ENCODE results near the gene FAM120B. TPM values are rescaled to one million over a fixed set of nuclear protein-coding genes. Genes with fewer than 3 reads are reported as not detected.

FAM120B gene
- total RNA-seq, 1 experiment from 2014 or later, result 16.7 TPM

DNA sequence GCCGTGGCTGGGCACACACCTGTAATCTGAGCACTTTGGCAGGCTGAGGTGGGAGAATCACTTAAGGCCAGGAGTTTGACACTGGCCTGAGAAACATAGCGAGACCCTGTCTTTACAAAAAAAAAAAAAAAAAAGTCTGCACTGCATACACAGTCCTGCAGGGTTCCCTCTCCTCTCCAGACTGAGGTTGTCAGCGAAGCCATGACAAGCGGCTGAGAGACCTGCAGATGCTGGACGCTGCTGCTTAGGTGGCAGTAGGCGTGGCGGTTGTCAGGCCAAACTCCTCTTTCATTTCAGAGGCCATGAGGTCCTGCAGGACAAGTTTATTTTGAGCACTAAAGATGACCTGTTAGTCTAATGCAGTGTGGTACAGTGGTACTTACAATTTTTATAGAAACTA lies 86.5 kb downstream of the FAM120B start:
- H3K79me1 ChIP-seq (ENCODE audit: insufficient read depth, low read depth, low read length, poor library complexity, severe bottlenecking), result no peaks in the 10 kb centered on the region
- H3K14ac ChIP-seq (ENCODE audit: insufficient read depth, low read length), result no peak overlapping the region
- H2BK12ac ChIP-seq (ENCODE audit: insufficient read length, low read depth, low read length), result no peak overlapping the region
- no peak overlapping the region for H3K18ac ChIP-seq (ENCODE audit: insufficient read length, low read depth, low read length)
- no peaks in the 10 kb centered on the region for H3K79me2 ChIP-seq (ENCODE audit: insufficient read depth, low read length)
- no peak overlapping the region for H3K23ac ChIP-seq (ENCODE audit: insufficient read length, low read depth, low read length)
- no peak overlapping the region for H3K4ac ChIP-seq (ENCODE audit: low read depth, low read length)
- no peak overlapping the region for H3K27ac Mint-ChIP-seq
- TF ChIP-seq, protein P1, sequence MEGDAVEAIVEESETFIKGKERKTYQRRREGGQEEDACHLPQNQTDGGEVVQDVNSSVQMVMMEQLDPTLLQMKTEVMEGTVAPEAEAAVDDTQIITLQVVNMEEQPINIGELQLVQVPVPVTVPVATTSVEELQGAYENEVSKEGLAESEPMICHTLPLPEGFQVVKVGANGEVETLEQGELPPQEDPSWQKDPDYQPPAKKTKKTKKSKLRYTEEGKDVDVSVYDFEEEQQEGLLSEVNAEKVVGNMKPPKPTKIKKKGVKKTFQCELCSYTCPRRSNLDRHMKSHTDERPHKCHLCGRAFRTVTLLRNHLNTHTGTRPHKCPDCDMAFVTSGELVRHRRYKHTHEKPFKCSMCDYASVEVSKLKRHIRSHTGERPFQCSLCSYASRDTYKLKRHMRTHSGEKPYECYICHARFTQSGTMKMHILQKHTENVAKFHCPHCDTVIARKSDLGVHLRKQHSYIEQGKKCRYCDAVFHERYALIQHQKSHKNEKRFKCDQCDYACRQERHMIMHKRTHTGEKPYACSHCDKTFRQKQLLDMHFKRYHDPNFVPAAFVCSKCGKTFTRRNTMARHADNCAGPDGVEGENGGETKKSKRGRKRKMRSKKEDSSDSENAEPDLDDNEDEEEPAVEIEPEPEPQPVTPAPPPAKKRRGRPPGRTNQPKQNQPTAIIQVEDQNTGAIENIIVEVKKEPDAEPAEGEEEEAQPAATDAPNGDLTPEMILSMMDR (conservative IDR thresholded peaks at IDR 0.05), result no peak
- H4K20me1 ChIP-seq (ENCODE audit: control insufficient read depth, insufficient read depth, insufficient read length), result no peaks in the 10 kb centered on the region
- no peaks in the 10 kb centered on the region for H3K4me1 Mint-ChIP-seq
- H4K8ac ChIP-seq (replicated peaks; ENCODE audit: insufficient read length, low read depth, low read length), result no peak overlapping the region
- no peak overlapping the region for H2BK120ac ChIP-seq (ENCODE audit: low read depth, low read length, poor library complexity, severe bottlenecking)
- H3K27me3 ChIP-seq (ENCODE audit: insufficient read depth, low read length), result no peaks in the 10 kb centered on the region
- H4K5ac ChIP-seq (ENCODE audit: insufficient read length, low read depth, low read length), result no peak overlapping the region
- H3K4me3 Mint-ChIP-seq, result no peak overlapping the region
- no peak overlapping the region for H2AFZ ChIP-seq (ENCODE audit: low read length)
- H3K27me3 Mint-ChIP-seq (ENCODE audit: low read depth), result no peaks in the 10 kb centered on the region
- DNase-seq, result no peak
- no peak overlapping the region for H2BK5ac ChIP-seq (ENCODE audit: insufficient read length, low read length)
- H3K4me1 ChIP-seq (ENCODE audit: insufficient read depth, low read length), result no peaks in the 10 kb centered on the region
- no peak overlapping the region for H3K4me2 ChIP-seq (ENCODE audit: insufficient read depth, insufficient read length, low read length)
- H2BK15ac ChIP-seq (ENCODE audit: low read depth, low read length), result no peak overlapping the region
- H2AK5ac ChIP-seq (ENCODE audit: insufficient read length, low read length), result no peak overlapping the region
- no CpG with 5 or more reads among the region's 7 CpGs for WGBS (ENCODE audit: extremely low coverage, insufficient read length, low lambda C conversion rate)
- H3K27ac ChIP-seq (ENCODE audit: insufficient read length, low read depth, low read length), result no peak overlapping the region
- peaks cover 3 to 5% of the 10 kb centered on the region in 2 experiments; a peak in 3 of 5 replicates for H3K9me3 Mint-ChIP-seq
- no peaks in the 10 kb centered on the region for H3K9me3 ChIP-seq (ENCODE audit: control insufficient read depth, low read depth, low read length)
- H2BK20ac ChIP-seq (ENCODE audit: low read depth, low read length, poor library complexity, severe bottlenecking), result no peak overlapping the region
- H3K23me2 ChIP-seq (ENCODE audit: insufficient read length, low read depth, low read length, poor library complexity, severe bottlenecking), result no peaks in the 10 kb centered on the region
- H3K9ac ChIP-seq (ENCODE audit: extremely low read depth, insufficient read length, low read length), result no peak overlapping the region
- no peak overlapping the region for H3K56ac ChIP-seq (ENCODE audit: insufficient read length, low read depth, low read length)
- H4K91ac ChIP-seq (ENCODE audit: insufficient read length, low read depth, low read length), result no peak overlapping the region
- H3T11ph ChIP-seq (ENCODE audit: low read length), result no peak overlapping the region
- peaks cover 24 to 40% (median 24%) of the 10 kb centered on the region in 3 experiments for H3K36me3 Mint-ChIP-seq (ENCODE audit: insufficient read depth in 1 of 3, low read depth in 3 of 3)

Measured in H9 (cell line).